HepG2 (cell line): Measurements from ENCODE around the gene STH. TPM values are rescaled to one million over a fixed set of nuclear protein-coding genes. Genes with fewer than 3 reads are reported as not detected.

Experiments used
- EZH2 ChIP-seq: conservative IDR thresholded peaks from 2 replicates; pipeline ENCODE4 v1.6.1; 2012; ENCODE audit warnings: mild to moderate bottlenecking, low read depth, low read length, moderate library complexity
- GATA4 ChIP-seq: sonication (generic); IDR thresholded peaks from 2 replicates; pipeline ENCODE4 v1.6.1; 2016; ENCODE audit warnings: antibody characterized with exemption, low read depth, borderline replicate concordance
- MTF1 ChIP-seq: sonication (generic); formaldehyde crosslinking; IDR thresholded peaks from 2 replicates; pipeline ENCODE4 v1.5.0; 2020; ENCODE audit warnings: missing genetic modification reagents
- RNF219 ChIP-seq: sonication (generic); formaldehyde crosslinking; IDR thresholded peaks from 2 replicates; pipeline ENCODE4 v1.5.0; 2020; ENCODE audit warnings: mild to moderate bottlenecking, missing genetic modification reagents
- SRSF4 ChIP-seq: fragments of 200-400 bp; formaldehyde crosslinking; IDR thresholded peaks from one replicate; pipeline ENCODE4 v1.6.1; 2018; ENCODE audit warnings: mild to moderate bottlenecking, low read depth, low read length, moderate library complexity; ENCODE audit not compliant: poor library complexity, severe bottlenecking
- TBX2 ChIP-seq: sonication (generic); formaldehyde crosslinking; IDR thresholded peaks from 2 replicates; pipeline ENCODE4 v1.5.0; 2020; ENCODE audit warnings: missing genetic modification reagents, mild to moderate bottlenecking, borderline replicate concordance
- TEAD2 ChIP-seq: sonication (generic); formaldehyde crosslinking; IDR thresholded peaks from 2 replicates; pipeline ENCODE4 v1.9.0; 2021; ENCODE audit warnings: missing genetic modification reagents
- TEF ChIP-seq: sonication (generic); formaldehyde crosslinking; IDR thresholded peaks from 2 replicates; pipeline ENCODE4 v1.5.0; 2020; ENCODE audit warnings: missing genetic modification reagents
- UBTF ChIP-seq: sonication (generic); formaldehyde crosslinking; IDR thresholded peaks from 2 replicates; pipeline ENCODE4 v1.4.0; 2020; ENCODE audit warnings: mild to moderate bottlenecking, missing genetic modification reagents
- ZNF563 ChIP-seq: sonication (generic); formaldehyde crosslinking; IDR thresholded peaks from 2 replicates; pipeline ENCODE4 v1.8.0; 2022; ENCODE audit warnings: mild to moderate bottlenecking, moderate library complexity, missing genetic modification reagents
- polyA plus RNA-seq, 8 experiments: library from polyadenylated mRNA; depleted of rRNA in 3 of 8; stranded (reverse) in 7 of 8; unstranded in 1 of 8; fragments of >200 nt; fragmentation: Illumina TruSeq in 4 of 8; extraction: Trizol in 4 of 8; gene quantifications; 2 replicates each; pipeline versions ENCODE4 v1.2.1 to v1.2.3, GENCODE V29; 2011 to 2016; ENCODE audit warnings: low read depth in 4 of 8, missing spikeins in 1 of 8, mixed read lengths in 1 of 8; ENCODE audit not compliant: insufficient read depth in 1 of 8
- total RNA-seq, 5 experiments: library from RNA; depleted of rRNA; stranded (reverse); fragments of >200 nt; fragmentation: Illumina TruSeq; extraction: Trizol; gene quantifications; 2 replicates each; pipeline ENCODE4 v1.2.3, GENCODE V29; 2016; ENCODE audit warnings: low read depth in 1 of 5

The STH gene
- total and polyA plus RNA-seq, 2 of the 13 experiments (the other 11 are each of a cell fraction or from before 2014, with no cell fraction given), result not detected

GRCh38 chr17:45977506-45977824 is 21.6 kb upstream of the STH start (continued):
- TF ChIP-seq UBTF (CRISPR knock-in tag), result no peak
- TF ChIP-seq TBX2 (CRISPR knock-in tag), result no peak
- TF ChIP-seq MTF1, result no peak
- TF ChIP-seq SRSF4, result no peak
- TF ChIP-seq ZNF563 (CRISPR knock-in tag), result no peak
- no peak for TF ChIP-seq GATA4
- no peak for TF ChIP-seq TEF (CRISPR knock-in tag)
- TF ChIP-seq TEAD2, result no peak
- TF ChIP-seq EZH2, result no peak
- no peak for TF ChIP-seq RNF219 (CRISPR knock-in tag)
